GM12878 (cell line): ENCODE results near the gene TCF12. TPM values are rescaled to one million over a fixed set of nuclear protein-coding genes. Genes with fewer than 3 reads are reported as not detected.

ENCODE experiments used
- ATF3 ChIP-seq: IDR thresholded peaks from 2 replicates; pipeline ENCODE4 v1.6.1; 2011; ENCODE audit warnings: low read depth, mild to moderate bottlenecking, low read length, moderate library complexity, borderline replicate concordance; ENCODE audit errors: extremely low read depth
- CHD1 ChIP-seq: IDR thresholded peaks from 2 replicates; pipeline ENCODE4 v1.6.1; 2012; ENCODE audit warnings: low read depth, low read length, improper control_type of control experiment
- CREM ChIP-seq: IDR thresholded peaks from 2 replicates; pipeline ENCODE4 v1.6.1; 2014; ENCODE audit warnings: antibody characterized with exemption, low read depth
- DPF2 ChIP-seq: fragments of 450-650 bp; IDR thresholded peaks from 2 replicates; pipeline ENCODE4 v1.6.1; 2017; ENCODE audit warnings: mild to moderate bottlenecking
- E4F1 ChIP-seq: fragments of 450-650 bp; IDR thresholded peaks from 2 replicates; pipeline ENCODE4 v1.6.1; 2018; ENCODE audit warnings: borderline replicate concordance, mild to moderate bottlenecking; ENCODE audit not compliant: partially characterized antibody
- EGR1 ChIP-seq, 2 experiments: IDR thresholded peaks; 1 replicate in 1 of 2; 2 replicates in 1 of 2; pipeline ENCODE4 v1.6.1; 2011 to 2012; ENCODE audit warnings: low read depth in 2 of 2, low read length in 2 of 2, borderline replicate concordance in 1 of 2, mild to moderate bottlenecking in 1 of 2, moderate library complexity in 1 of 2
- FOS ChIP-seq: IDR thresholded peaks from 3 replicates; pipeline ENCODE4 v1.6.1; 2011; ENCODE audit warnings: borderline replicate concordance; ENCODE audit not compliant: insufficient read length; ENCODE audit errors: extremely low read depth
- GATAD2B ChIP-seq: fragments of 450-650 bp; conservative IDR thresholded peaks from 2 replicates; pipeline ENCODE4 v1.6.1; 2017; ENCODE audit warnings: low read depth, mild to moderate bottlenecking, moderate library complexity
- HSF1 ChIP-seq: fragments of 150-350 bp; IDR thresholded peaks from 2 replicates; pipeline ENCODE4 v1.6.1; 2014; ENCODE audit warnings: mild to moderate bottlenecking, low read depth, low read length
- KAT2A ChIP-seq: conservative IDR thresholded peaks from 2 replicates; pipeline ENCODE4 v1.6.1; 2011; ENCODE audit warnings: low read depth, low read length; ENCODE audit not compliant: control insufficient read depth
- MAX ChIP-seq: IDR thresholded peaks from 2 replicates; pipeline ENCODE4 v1.6.1; 2012; ENCODE audit warnings: low read depth, low read length, improper control_type of control experiment
- MEF2B ChIP-seq: fragments of 450-650 bp; IDR thresholded peaks from 2 replicates; pipeline ENCODE4 v1.6.1; 2018; ENCODE audit warnings: mild to moderate bottlenecking, moderate library complexity; ENCODE audit not compliant: partially characterized antibody, poor library complexity, severe bottlenecking
- NFYA ChIP-seq: IDR thresholded peaks from 2 replicates; pipeline ENCODE4 v1.6.1; 2011; ENCODE audit warnings: low read depth, mild to moderate bottlenecking, low read length, improper control_type of control experiment, borderline replicate concordance
- PKNOX1 ChIP-seq: fragments of 450-650 bp; IDR thresholded peaks from 2 replicates; pipeline ENCODE4 v1.6.1; 2016; ENCODE audit warnings: mild to moderate bottlenecking
- REST ChIP-seq: IDR thresholded peaks from 2 replicates; pipeline ENCODE4 v1.6.1; 2012; ENCODE audit warnings: mild to moderate bottlenecking, low read depth, low read length
- TBL1XR1 ChIP-seq: IDR thresholded peaks from 2 replicates; pipeline ENCODE4 v1.6.1; 2012; ENCODE audit warnings: low read depth, low read length, improper control_type of control experiment
- ZZZ3 ChIP-seq: IDR thresholded peaks from 2 replicates; pipeline ENCODE4 v1.6.1; 2011; ENCODE audit warnings: low read depth; ENCODE audit not compliant: control insufficient read depth, insufficient read length
- polyA plus RNA-seq, 11 experiments: library from polyadenylated mRNA; depleted of rRNA in 4 of 11; unstranded in 6 of 11; stranded (reverse) in 5 of 11; fragments of >200 nt; fragmentation: Nextera tagmentation in 4 of 11; fragmentation: Illumina TruSeq in 1 of 11; extraction: Ambion mirVana in 4 of 11; extraction: Trizol in 1 of 11; gene quantifications; 1 replicate in 1 of 11; 2 replicates in 10 of 11; pipeline versions ENCODE4 v1.2.1 to v1.2.3, GENCODE V29; 2011 to 2016; ENCODE audit warnings: inconsistent platforms in 2 of 11, missing spikeins in 2 of 11, low read depth in 1 of 11
- total RNA-seq, 4 experiments: library from RNA; depleted of rRNA in 3 of 4; stranded (reverse); fragments of >200 nt in 3 of 4; fragmentation: Illumina TruSeq in 1 of 4; extraction: Trizol in 1 of 4; gene quantifications; 2 replicates each; pipeline versions ENCODE4 v1.2.1 to v1.2.3, GENCODE V29; 2013 to 2021

The TCF12 gene
- total and polyA plus RNA-seq, 10 of the 15 experiments (the other 5 are each of a cell fraction or from before 2014, with no cell fraction given): 8.2 to 70.9 (median 49.5) TPM

GRCh38 chr15:56886932-56887781, 31.3 kb upstream of the TCF12 start (continued):
- TF ChIP-seq HSF1 (no peak), REST (no peak), MEF2B (peak; percentile 32), CREM (peak; percentile 66), NFYA (no peak), EGR1 (IDR thresholded peaks at IDR 0.05; ENCODE audit: borderline replicate concordance in 1 of 2, low read depth in 2 of 2, low read length in 2 of 2) (peak in 1 of 2 experiments; percentile 88; a peak in 2 of 3 replicates), E4F1 (no peak), CHD1 (no peak; the same call in 1 of the 2 replicates), KAT2A (no peak), DPF2 (peak; percentile 93), PKNOX1 (peak; percentile 95), MAX (peak; percentile 49), ATF3 (0 out of 2 replicates have a peak, but pooled peaks have one; percentile 26), TBL1XR1 (no peak), ZZZ3 (no peak), GATAD2B (peak; percentile 97), FOS (no peak)
